OCI-LY7 (cell line): ENCODE measurements around the gene HES2. TPM values are rescaled to one million over a fixed set of nuclear protein-coding genes. Genes with fewer than 3 reads are reported as not detected.

Experiments
- BruUV-seq: library from RNA; stranded (reverse); fragments of 400-500 nt; replicated peaks from 2 replicates; lab custom pipeline; 2021; lab: Mats Ljungman, UMichigan
- CTCF ChIA-PET: fragments of 300-600 bp; sonication (Branson Sonifier 250); formaldehyde crosslinking; loops from one replicate; lab custom pipeline; 2022; ENCODE audit warnings: antibody characterized with exemption; ENCODE audit not compliant: unreplicated experiment; lab: Charles Lee
- POLR2A ChIA-PET: fragments of 300-600 bp; sonication (Branson Sonifier 250); formaldehyde crosslinking; loops from one replicate; lab custom pipeline; 2022; ENCODE audit warnings: antibody characterized with exemption; lab: Charles Lee
- DNase-seq: peaks from one replicate; pipeline ENCODE4 v3.0.0-alpha.2; 2015; ENCODE audit warnings: low spot score
- H2AFZ ChIP-seq: fragments of 200-600 bp; sonication (generic), shearing (Covaris generic); 2 replicates; pipeline ENCODE4 v1.6.1; 2014; ENCODE audit warnings: mild to moderate bottlenecking, antibody characterized with exemption, low read length, moderate library complexity
- H3K27ac ChIP-seq: fragments of 200-600 bp; sonication (generic); 2 replicates; pipeline ENCODE4 v1.5.1; 2014; ENCODE audit warnings: mixed run types, low read depth, mild to moderate bottlenecking, moderate library complexity, low read length, inconsistent platforms; ENCODE audit not compliant: poor library complexity, severe bottlenecking
- H3K36me3 ChIP-seq: fragments of 200-600 bp; sonication (generic); 2 replicates; pipeline ENCODE4 v1.6.1; 2014; ENCODE audit warnings: mild to moderate bottlenecking, antibody characterized with exemption, low read length, moderate library complexity, mixed read lengths; ENCODE audit not compliant: insufficient read depth
- H3K4me1 ChIP-seq: fragments of 200-600 bp; sonication (generic); 2 replicates; pipeline ENCODE4 v1.5.1; 2014; ENCODE audit warnings: mild to moderate bottlenecking, low read length; ENCODE audit not compliant: insufficient read depth, poor library complexity, severe bottlenecking
- H3K4me2 ChIP-seq: fragments of 200-600 bp; sonication (generic); 2 replicates; pipeline ENCODE4 v1.6.1; 2014; ENCODE audit warnings: mild to moderate bottlenecking, low read length
- H3K4me3 ChIP-seq: fragments of 200-600 bp; sonication (generic); 2 replicates; pipeline ENCODE4 v1.5.1; 2014; ENCODE audit warnings: mild to moderate bottlenecking, low read depth, low read length; ENCODE audit not compliant: poor library complexity, severe bottlenecking
- H3K79me2 ChIP-seq: fragments of 200-600 bp; sonication (generic); 2 replicates; pipeline ENCODE4 v1.6.1; 2016; ENCODE audit warnings: low read depth, mild to moderate bottlenecking, low read length, moderate library complexity, mixed read lengths; ENCODE audit not compliant: insufficient read depth
- H3K9me2 ChIP-seq: fragments of 200-600 bp; sonication (generic); 2 replicates; pipeline ENCODE4 v1.6.1; 2016; ENCODE audit warnings: mild to moderate bottlenecking, low read length, mixed read lengths; ENCODE audit not compliant: insufficient read depth
- H3K9me3 ChIP-seq: fragments of 200-600 bp; sonication (generic); 2 replicates; pipeline ENCODE4 v1.6.1; 2014; ENCODE audit warnings: mild to moderate bottlenecking, mixed run types, low read length, mixed read lengths
- H4K20me1 ChIP-seq: fragments of 200-600 bp; sonication (generic); 2 replicates; pipeline ENCODE4 v1.6.1; 2014; ENCODE audit warnings: mild to moderate bottlenecking, antibody characterized with exemption, low read length, moderate library complexity, mixed read lengths; ENCODE audit not compliant: insufficient read depth
- EZH2phosphoT487 ChIP-seq: fragments of 200-600 bp; sonication (generic); IDR thresholded peaks from 2 replicates; pipeline ENCODE4 v1.6.1; 2018; ENCODE audit warnings: low read depth, borderline replicate concordance, mild to moderate bottlenecking, mixed run types, antibody characterized with exemption, low read length, moderate library complexity, mixed read lengths
- intact Hi-C: fragments of 100-400 bp; cut with micrococcal nuclease; formaldehyde crosslinking; loops from one replicate; pipeline ENCODE4 v1.10.0; 2022; ENCODE audit not compliant: unreplicated experiment
- total RNA-seq, 2 experiments: library from RNA; depleted of rRNA in 1 of 2; stranded (reverse); fragments of >200 nt in 1 of 2; shearing (Covaris generic) in 1 of 2; gene quantifications; 2 replicates each; pipeline ENCODE4 v1.2.3, GENCODE V29; 2014 to 2022
- TF ChIP-seq, protein P1 (sequence below): fragments of 200-600 bp; sonication (generic); conservative IDR thresholded peaks from 2 replicates; pipeline ENCODE4 v1.5.1; 2014; ENCODE audit warnings: mild to moderate bottlenecking, antibody characterized with exemption, low read length, moderate library complexity, mixed read lengths

HES2 gene
- total RNA-seq, 2 experiments from 2014 or later, result not detected

DNA sequence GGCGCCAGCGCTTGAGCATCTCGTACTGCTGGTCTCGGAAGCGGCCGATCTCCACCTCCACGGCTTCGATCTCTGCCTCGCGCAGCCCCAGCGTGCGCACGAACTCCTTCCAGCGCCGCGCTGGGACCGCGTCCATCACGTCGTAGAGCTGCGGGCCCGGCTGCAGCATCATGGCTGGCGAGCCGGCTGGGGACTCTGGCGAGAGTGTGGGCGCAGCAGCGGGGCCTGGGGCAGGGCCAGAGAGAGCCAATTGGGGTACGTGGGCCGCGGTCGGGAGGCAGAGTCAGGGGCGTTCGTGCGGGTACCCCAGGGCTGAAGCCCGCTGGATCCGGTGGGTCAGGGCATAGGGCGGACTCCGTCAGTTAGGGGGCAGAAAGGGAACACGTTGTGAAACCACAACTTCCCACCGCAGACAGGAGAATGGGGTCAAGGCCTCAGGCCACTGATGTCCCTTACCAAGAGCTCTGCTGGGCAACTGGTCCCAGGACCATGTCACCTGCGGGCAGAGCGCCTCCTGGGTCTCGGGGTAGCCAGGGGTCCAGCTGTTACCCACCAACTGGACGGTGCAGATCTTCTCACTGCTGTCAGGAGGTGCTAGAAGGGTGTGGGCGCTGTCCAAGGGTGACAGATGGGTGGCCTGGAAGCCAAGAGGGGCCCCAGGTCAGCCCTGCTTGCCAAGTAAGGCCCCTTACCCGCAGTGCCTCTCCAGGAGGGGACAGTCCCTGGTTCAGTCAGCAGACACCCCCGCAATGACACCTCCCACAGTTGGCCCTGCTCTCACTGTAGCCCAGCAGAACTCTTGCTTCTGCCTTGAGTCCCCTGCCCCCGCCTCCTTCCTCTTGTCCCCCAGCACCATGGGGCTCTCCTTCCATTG, 42.1 kb upstream of the HES2 start:
- BruUV-seq, result no TSS peak
- H3K79me2 ChIP-seq, result no peaks in the 10 kb centered on the region
- ChIA-PET CTCF (no interaction called here), POLR2A (no interaction called here)
- no peak overlapping the region for H3K4me2 ChIP-seq
- H3K9me3 ChIP-seq, result no peaks in the 10 kb centered on the region
- no peak overlapping the region for H2AFZ ChIP-seq
- TF ChIP-seq, protein P1, sequence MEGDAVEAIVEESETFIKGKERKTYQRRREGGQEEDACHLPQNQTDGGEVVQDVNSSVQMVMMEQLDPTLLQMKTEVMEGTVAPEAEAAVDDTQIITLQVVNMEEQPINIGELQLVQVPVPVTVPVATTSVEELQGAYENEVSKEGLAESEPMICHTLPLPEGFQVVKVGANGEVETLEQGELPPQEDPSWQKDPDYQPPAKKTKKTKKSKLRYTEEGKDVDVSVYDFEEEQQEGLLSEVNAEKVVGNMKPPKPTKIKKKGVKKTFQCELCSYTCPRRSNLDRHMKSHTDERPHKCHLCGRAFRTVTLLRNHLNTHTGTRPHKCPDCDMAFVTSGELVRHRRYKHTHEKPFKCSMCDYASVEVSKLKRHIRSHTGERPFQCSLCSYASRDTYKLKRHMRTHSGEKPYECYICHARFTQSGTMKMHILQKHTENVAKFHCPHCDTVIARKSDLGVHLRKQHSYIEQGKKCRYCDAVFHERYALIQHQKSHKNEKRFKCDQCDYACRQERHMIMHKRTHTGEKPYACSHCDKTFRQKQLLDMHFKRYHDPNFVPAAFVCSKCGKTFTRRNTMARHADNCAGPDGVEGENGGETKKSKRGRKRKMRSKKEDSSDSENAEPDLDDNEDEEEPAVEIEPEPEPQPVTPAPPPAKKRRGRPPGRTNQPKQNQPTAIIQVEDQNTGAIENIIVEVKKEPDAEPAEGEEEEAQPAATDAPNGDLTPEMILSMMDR, result no peak
- no peak for TF ChIP-seq EZH2phosphoT487
- no peaks in the 10 kb centered on the region for H3K9me2 ChIP-seq
- DNase-seq, result no peak
- no peaks in the 10 kb centered on the region for H3K36me3 ChIP-seq
- no peak overlapping the region for H3K4me3 ChIP-seq
- no peak overlapping the region for H3K27ac ChIP-seq
- H3K4me1 ChIP-seq, result no peaks in the 10 kb centered on the region
- no peaks in the 10 kb centered on the region for H4K20me1 ChIP-seq
- intact Hi-C loops, result no loop called here

DNA sequence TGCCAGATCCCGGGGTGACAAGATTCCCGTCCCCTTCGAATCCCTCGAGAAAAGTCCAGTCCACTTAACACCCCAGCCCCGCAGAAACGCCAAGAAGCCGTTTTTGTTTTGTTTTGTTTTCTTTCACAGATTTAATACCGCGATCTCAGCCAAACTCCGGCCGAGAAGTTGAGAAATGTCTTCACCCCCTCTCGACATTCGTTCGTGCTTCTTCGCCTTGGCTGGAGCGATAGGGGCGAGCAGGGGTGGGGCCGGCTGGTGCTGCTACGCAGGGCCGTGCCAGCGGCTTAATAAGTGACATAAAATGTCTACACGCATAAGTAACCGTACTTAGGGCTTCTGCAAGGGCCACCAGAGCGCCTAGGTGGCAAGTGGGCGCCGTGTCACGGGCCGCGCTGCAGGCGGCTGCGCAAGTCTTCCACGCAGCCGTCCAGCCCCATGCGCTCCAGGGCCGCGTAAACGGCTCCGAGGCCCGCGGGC, 41.4 kb upstream of the HES2 start:
- no peak for TF ChIP-seq EZH2phosphoT487
- TF ChIP-seq, protein P1, result no peak
- Histone ChIP-seq H3K9me2 (no peaks in the 10 kb centered on the region), H2AFZ (no peak overlapping the region), H4K20me1 (no peaks in the 10 kb centered on the region), H3K79me2 (no peaks in the 10 kb centered on the region), H3K9me3 (no peaks in the 10 kb centered on the region), H3K27ac (no peak overlapping the region), H3K36me3 (no peaks in the 10 kb centered on the region), H3K4me3 (no peak overlapping the region), H3K4me1 (no peaks in the 10 kb centered on the region), H3K4me2 (no peak overlapping the region)
- DNase-seq, result no peak
- BruUV-seq, result no TSS peak
- POLR2A ChIA-PET, result no interaction called here
- CTCF ChIA-PET, result no interaction called here
- intact Hi-C loops, result no loop called here
